Renal pelvis (tissue), 12 donors: ENCODE results near the gene UROC1. TPM values are rescaled to one million over a fixed set of nuclear protein-coding genes. Genes with fewer than 3 reads are reported as not detected.

Experiments
- DNase-seq: peaks from one replicate; pipeline ENCODE4 v3.0.0-alpha.2; 2013
- long read RNA-seq, 16 experiments: transcript quantifications; one replicate each; lab custom pipeline, GENCODE V29; 2026
- polyA plus RNA-seq, 3 donors: library from polyadenylated mRNA; unstranded; fragments of 120-200 nt; gene quantifications; one replicate each; pipeline ENCODE4 v1.2.1, GENCODE V29; 2013; ENCODE audit not compliant: insufficient read length in 3 of 3

UROC1 gene
- under 1 TPM; 0.06 to 0.19 (median 0.13) TPM for polyA plus RNA-seq
- long read RNA-seq, donor 1, result 0 reads
- long read RNA-seq, donor 2, result 0 reads
- long read RNA-seq, donor 3, result 0 reads
- long read RNA-seq, donor 4, result 0 reads
- long read RNA-seq, donor 5, result 0 reads
- long read RNA-seq, donor 6, result 0 reads
- long read RNA-seq, donor 7, result 0 reads
- long read RNA-seq, donor 8, result 0 reads
- long read RNA-seq, donor 9, result 0 reads
- long read RNA-seq, donor 10, result 0 reads
- long read RNA-seq, donor 11, result 0 reads
- long read RNA-seq, donor 12, result 0 reads
- long read RNA-seq, donor 13, result 0 reads
- long read RNA-seq, donor 14, result 0 reads
- long read RNA-seq, donor 15, result 0 reads
- long read RNA-seq, donor 16, result 0 reads

- no peak for DNase-seq
Observed at GRCh38 chr3:126517291-126517951, at the start of gene UROC1. TSS of gene UROC1 (minus strand) at chr3:126517773. CDS start at chr3:126517719, 54 bp downstream.

GRCh38 chr3:126562737-126563276 is 45.2 kb upstream of the UROC1 start:
- no peak for DNase-seq

GRCh38 chr3:126558336-126559071 is 40.9 kb upstream of the UROC1 start, which contains the start of gene C3orf22:
TSS of gene C3orf22 (minus strand) at chr3:126558932. CDS start at chr3:126553390, 5,542 bp downstream.
- DNase-seq, result no peak

GRCh38 chr3:126557761-126558160 is 40.2 kb upstream of the UROC1 start:
- no peak for DNase-seq

- DNase-seq, result no peak
Observed at GRCh38 chr3:126557415-126557745, 39.8 kb upstream of the UROC1 start.

GRCh38 chr3:126556637-126557414 is 39.3 kb upstream of the UROC1 start:
- DNase-seq, result no peak

- DNase-seq, result no peak
Observed at GRCh38 chr3:126555795-126556636, 38.4 kb upstream of the UROC1 start.

- DNase-seq, result no peak
Observed at GRCh38 chr3:126554560-126555525, 37.3 kb upstream of the UROC1 start.

- no peak for DNase-seq
Observed at GRCh38 chr3:126553284-126554084, 35.9 kb upstream of the UROC1 start.

- DNase-seq, result no peak
Observed at GRCh38 chr3:126552688-126553283, 35.2 kb upstream of the UROC1 start.

- no peak for DNase-seq
Observed at GRCh38 chr3:126551839-126552687, 34.5 kb upstream of the UROC1 start.

- no peak for DNase-seq
Observed at GRCh38 chr3:126551121-126551838, 33.7 kb upstream of the UROC1 start.

- DNase-seq, result no peak
Observed at GRCh38 chr3:126550488-126551051, 33.0 kb upstream of the UROC1 start.

- no peak for DNase-seq
Observed at GRCh38 chr3:126549861-126550487, 32.4 kb upstream of the UROC1 start.
